Activated T-cell treated with anti-CD3 and anti-CD28 coated beads, Interleukin-2, amount 50 U/mL, for 72 hours (primary cell): ENCODE results near the gene ST6GAL1. TPM values are rescaled to one million over a fixed set of nuclear protein-coding genes. Genes with fewer than 3 reads are reported as not detected.

Source experiments
- ATAC-seq, 2 donors: fragments of 150-1000 bp; cut with Tn5 transposase; replicated peaks in 1 of 2; 2 replicates each; pipeline ENCODE4 v1.10.0; 2021; ENCODE audit warnings: moderate library complexity in 2 of 2, mild to moderate bottlenecking in 1 of 2
- DNase-seq, 2 donors: peaks; one replicate each; pipeline ENCODE4 v3.0.0; 2021 to 2022; ENCODE audit warnings: mixed read lengths in 1 of 2
- H3K27ac Mint-ChIP-seq: one replicate; pipeline ENCODE4 v1.8.0; 2022; ENCODE audit warnings: mild to moderate bottlenecking, moderate library complexity, mixed read lengths
- H3K27me3 Mint-ChIP-seq: one replicate; pipeline ENCODE4 v1.8.0; 2022; ENCODE audit warnings: low read depth, mixed read lengths
- H3K36me3 Mint-ChIP-seq, 2 donors: one replicate each; pipeline ENCODE4 v1.8.0; 2022; ENCODE audit warnings: mixed read lengths in 2 of 2, mild to moderate bottlenecking in 1 of 2; ENCODE audit not compliant: insufficient read depth in 2 of 2
- H3K4me1 Mint-ChIP-seq: one replicate; pipeline ENCODE4 v1.8.0; 2022; ENCODE audit warnings: low read depth, mixed read lengths
- H3K4me3 Mint-ChIP-seq, 2 donors: one replicate each; pipeline ENCODE4 v1.8.0; 2022; ENCODE audit warnings: mild to moderate bottlenecking in 2 of 2, mixed read lengths in 2 of 2, moderate library complexity in 2 of 2
- H3K9me3 Mint-ChIP-seq, 2 donors: one replicate each; pipeline ENCODE4 v1.8.0; 2022; ENCODE audit warnings: mixed read lengths in 2 of 2
- total RNA-seq, 2 donors: library from RNA; stranded (reverse); gene quantifications; one replicate each; pipeline ENCODE4 v1.2.3, GENCODE V29; 2022

ST6GAL1 gene
- total RNA-seq, 2 donors from 2014 or later = 98.1 to 104 TPM

GRCh38 chr3:187110156-187110555, 179.8 kb downstream of the ST6GAL1 start:
- no peak overlapping the region for H3K4me3 Mint-ChIP-seq
- H3K4me1 Mint-ChIP-seq = peaks cover 16% of the 10 kb centered on the region
- H3K27me3 Mint-ChIP-seq = no peaks in the 10 kb centered on the region
- H3K36me3 Mint-ChIP-seq = no peaks in the 10 kb centered on the region
- DNase-seq (no peak), ATAC-seq (no peak)
- H3K9me3 Mint-ChIP-seq = no peaks in the 10 kb centered on the region
- H3K27ac Mint-ChIP-seq = no peak overlapping the region

DNA sequence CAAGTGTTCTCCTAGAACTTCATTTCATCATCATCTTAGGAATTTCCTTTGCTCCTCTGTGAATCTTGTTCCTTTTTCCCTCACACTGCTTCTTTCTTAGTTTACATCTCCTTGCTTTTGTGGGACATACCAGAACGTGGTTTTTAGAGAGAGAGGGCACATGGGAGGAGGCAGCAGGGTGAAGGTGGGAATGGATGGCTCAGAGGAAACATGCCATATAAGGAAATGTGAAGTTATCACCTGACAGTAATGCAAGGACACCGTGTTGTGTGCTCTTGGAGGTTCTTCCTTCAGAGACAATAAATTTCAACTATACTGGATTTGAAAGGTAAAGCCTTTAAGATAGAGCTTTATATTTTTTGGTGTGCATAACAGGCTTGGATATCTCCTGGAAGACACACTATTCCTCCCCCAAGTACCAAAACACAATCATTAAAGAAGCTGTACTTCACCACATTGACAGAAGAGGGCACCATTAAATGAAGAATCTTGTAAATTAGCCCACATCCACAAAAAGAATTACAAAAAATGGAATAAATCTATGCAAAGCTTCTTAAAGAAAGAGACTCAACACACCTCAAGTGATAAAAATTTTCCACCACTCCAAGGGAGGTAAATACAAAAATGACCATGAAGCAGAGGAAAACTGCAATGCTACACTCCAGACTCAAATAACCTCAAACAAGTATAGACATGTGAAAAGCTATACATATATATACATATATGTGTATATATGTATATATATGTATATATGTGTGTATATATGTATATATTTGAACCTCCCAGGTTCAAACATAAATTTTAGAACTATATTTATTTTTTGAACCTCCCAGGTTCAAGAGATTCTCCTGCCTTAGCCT, 182.8 kb downstream of the ST6GAL1 start:
- no peaks in the 10 kb centered on the region for H3K9me3 Mint-ChIP-seq
- no peaks in the 10 kb centered on the region for H3K27me3 Mint-ChIP-seq
- ATAC-seq (no peak), DNase-seq (no peak)
- no peaks in the 10 kb centered on the region for H3K36me3 Mint-ChIP-seq
- H3K4me3 Mint-ChIP-seq = peak overlapping the region in 1 of 2 donors; percentile 13
- H3K4me1 Mint-ChIP-seq = peaks cover 16% of the 10 kb centered on the region
- peak overlapping the region; percentile 84 for H3K27ac Mint-ChIP-seq

DNA sequence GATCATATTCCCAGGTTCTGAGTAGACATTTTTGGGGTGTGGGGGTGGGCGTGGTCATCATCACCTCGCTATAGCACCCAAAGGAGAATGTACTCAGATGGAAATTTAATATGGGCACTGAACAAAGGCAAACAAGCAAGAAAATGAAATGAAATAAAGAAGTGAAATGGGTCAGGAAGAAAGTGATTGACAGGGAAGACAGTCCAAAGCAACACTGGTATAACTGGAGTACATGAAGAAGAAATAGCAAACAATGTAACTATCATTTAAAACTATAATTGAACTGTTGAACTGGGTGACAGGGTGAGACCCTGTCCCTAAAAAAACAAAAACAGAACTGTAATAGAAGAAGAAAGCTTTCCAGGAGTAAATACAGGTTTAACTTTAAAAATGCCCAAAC, 184.2 kb downstream of the ST6GAL1 start:
- Mint-ChIP-seq H3K27me3 (no peaks in the 10 kb centered on the region), H3K36me3 (no peaks in the 10 kb centered on the region)
- no peak for ATAC-seq

DNA sequence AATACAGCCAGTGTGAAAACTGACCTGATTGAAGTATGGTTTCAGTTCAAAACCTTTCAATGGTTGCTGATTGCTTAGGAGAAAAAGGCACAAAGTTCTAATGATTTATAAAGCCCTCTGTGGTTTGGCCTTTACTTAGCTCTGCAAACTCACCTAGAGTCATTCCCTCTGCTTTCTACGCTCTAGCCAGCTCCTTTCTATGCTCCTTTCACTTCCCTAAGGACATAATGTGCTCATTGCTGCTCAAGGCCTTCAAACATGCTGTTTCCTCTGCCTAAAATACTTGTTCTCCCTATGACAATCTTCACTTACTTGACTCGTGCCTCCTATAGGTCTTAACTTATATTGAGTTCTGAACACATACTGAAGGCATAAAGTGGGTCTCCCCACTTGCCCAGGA, 190.0 kb downstream of the ST6GAL1 start:
- Mint-ChIP-seq H3K9me3 (no peaks in the 10 kb centered on the region), H3K36me3 (peaks cover 0 to 2% of the 10 kb centered on the region in 2 donors), H3K27ac (no peak overlapping the region), H3K4me1 (no peaks in the 10 kb centered on the region), H3K27me3 (no peaks in the 10 kb centered on the region), H3K4me3 (no peak overlapping the region)
- DNase-seq (no peak), ATAC-seq (no peak)

More for the DNA sequence above, 184.2 kb downstream of the ST6GAL1 start:
- DNase-seq = no peak
- H3K9me3 Mint-ChIP-seq = no peaks in the 10 kb centered on the region
- H3K4me1 Mint-ChIP-seq = peaks cover 16% of the 10 kb centered on the region
- no peak overlapping the region for H3K4me3 Mint-ChIP-seq
- no peak overlapping the region for H3K27ac Mint-ChIP-seq

DNA sequence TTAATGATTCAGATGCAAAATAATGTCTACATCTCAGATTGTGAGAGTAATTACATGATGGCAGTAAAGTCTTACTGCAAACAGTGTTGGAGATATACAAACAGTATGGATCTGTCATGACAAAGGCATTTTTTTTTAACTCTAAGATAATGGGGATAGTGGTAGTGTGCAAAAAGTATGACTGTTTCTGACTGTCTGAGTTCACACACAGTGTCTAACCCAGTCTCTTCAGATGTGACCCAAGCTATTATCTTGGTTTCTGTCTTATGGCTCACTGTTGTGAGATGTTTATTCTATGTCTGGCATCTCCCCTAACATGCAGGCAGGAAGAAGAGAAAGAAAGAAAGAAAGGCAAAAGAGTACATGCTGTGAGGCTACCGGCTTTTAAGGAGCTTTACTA, 191.9 kb downstream of the ST6GAL1 start:
- H3K36me3 Mint-ChIP-seq = peaks cover 3 to 7% of the 10 kb centered on the region in 2 donors
- DNase-seq = no peak

GRCh38 chr3:187125319-187126031, 195.1 kb downstream of the ST6GAL1 start:
- no peak overlapping the region for H3K27ac Mint-ChIP-seq
- ATAC-seq (no peak), DNase-seq (no peak)
- peaks cover 14 to 24% of the 10 kb centered on the region in 2 donors for H3K36me3 Mint-ChIP-seq
- no peak overlapping the region for H3K4me3 Mint-ChIP-seq
- peaks cover 16% of the 10 kb centered on the region for H3K4me1 Mint-ChIP-seq
- H3K9me3 Mint-ChIP-seq = peaks cover 6 to 10% of the 10 kb centered on the region in 2 donors
- no peaks in the 10 kb centered on the region for H3K27me3 Mint-ChIP-seq

More for the DNA sequence above, 191.9 kb downstream of the ST6GAL1 start:
- Mint-ChIP-seq H3K4me1 (no peaks in the 10 kb centered on the region), H3K9me3 (no peaks in the 10 kb centered on the region), H3K4me3 (no peak overlapping the region), H3K27ac (no peak overlapping the region), H3K27me3 (no peaks in the 10 kb centered on the region)
- no peak for ATAC-seq

Other genes starting within 250 kb of the ST6GAL1 start
- gene KNG1, start 213.2 kb upstream of the ST6GAL1 start, total RNA-seq = not detected
- gene EIF4A2, start 146.9 kb upstream of the ST6GAL1 start, total RNA-seq = 100 to 1,000 TPM; 353 to 492 TPM
- 100 to 1,000 TPM; 112 to 141 TPM for gene RFC4, start 124.0 kb upstream of the ST6GAL1 start, total RNA-seq
- gene ADIPOQ, start 87.8 kb upstream of the ST6GAL1 start, total RNA-seq = under 1 TPM in 1 of 2 donors, not detected in 1; 0.05 TPM
- gene RPL39L, start 209.0 kb downstream of the ST6GAL1 start, total RNA-seq = 10 to 100 TPM; 32.0 to 35.9 TPM